Activated CD4-positive, CD25-positive, alpha-beta regulatory T cell treated with anti-CD3 and anti-CD28 coated beads, Interleukin-2, amount 50 U/mL, for 16 hours (primary cell): ENCODE results near the gene PIK3C3.

ENCODE experiments used
- DNase-seq: peaks from one replicate; pipeline ENCODE4 v3.0.0-alpha.2; 2020; ENCODE audit warnings: low read depth, low spot score

Gene PIK3C3

GRCh38 chr18:41954827-41955613, at the start of gene PIK3C3:
Gene PIK3C3 (plus strand): TSS chr18:41955234. CDS start chr18:41955292, 58 bp downstream.
- peak; percentile 96 for DNase-seq

- no peak for DNase-seq
Observed at GRCh38 chr18:41905786-41906527, 49.1 kb upstream of the PIK3C3 start.

GRCh38 chr18:41906528-41907146, 48.4 kb upstream of the PIK3C3 start:
- no peak for DNase-seq

GRCh38 chr18:41917181-41917580, 37.9 kb upstream of the PIK3C3 start:
- DNase-seq: no peak

- DNase-seq: no peak
Observed at GRCh38 chr18:41921770-41922169, 33.3 kb upstream of the PIK3C3 start.

GRCh38 chr18:41922176-41922575, 32.9 kb upstream of the PIK3C3 start:
- no peak for DNase-seq

- no peak for DNase-seq
Observed at GRCh38 chr18:41922841-41923240, 32.2 kb upstream of the PIK3C3 start.

GRCh38 chr18:41923446-41923845, 31.6 kb upstream of the PIK3C3 start:
- DNase-seq: no peak

GRCh38 chr18:41928581-41928980, 26.5 kb upstream of the PIK3C3 start:
- DNase-seq: no peak

GRCh38 chr18:41932899-41933298, 22.1 kb upstream of the PIK3C3 start:
- DNase-seq: no peak

- no peak for DNase-seq
Observed at GRCh38 chr18:41933778-41934177, 21.3 kb upstream of the PIK3C3 start.

- no peak for DNase-seq
Observed at GRCh38 chr18:41936471-41937134, 18.4 kb upstream of the PIK3C3 start.

- DNase-seq: no peak
Observed at GRCh38 chr18:41938445-41938844, 16.6 kb upstream of the PIK3C3 start.

GRCh38 chr18:41939326-41939725, 15.7 kb upstream of the PIK3C3 start:
- DNase-seq: no peak

- no peak for DNase-seq
Observed at GRCh38 chr18:41940506-41941215, 14.4 kb upstream of the PIK3C3 start.

- DNase-seq: no peak
Observed at GRCh38 chr18:41942254-41942653, 12.8 kb upstream of the PIK3C3 start.

GRCh38 chr18:41948544-41949110, 6.4 kb upstream of the PIK3C3 start:
- no peak for DNase-seq

GRCh38 chr18:41949206-41949920, 5.7 kb upstream of the PIK3C3 start:
- no peak for DNase-seq

- DNase-seq: no peak
Observed at GRCh38 chr18:41955688-41956087, 654 bp downstream of the PIK3C3 start.

GRCh38 chr18:41959045-41959444, 4.0 kb downstream of the PIK3C3 start:
- DNase-seq: no peak
